Activated naive CD8-positive, alpha-beta T cell treated with anti-CD3 and anti-CD28 coated beads, Interleukin-2, amount 50 U/mL, for 24 hours (primary cell): Measurements from ENCODE around the gene RBPJ.
A peak's percentile ranks its signal among the peaks of the same experiment; 100 is the strongest.
"Not testable (repeated sequence)": the region's sequence is repeated elsewhere in the genome, so short reads cannot be mapped to it uniquely, and the experiment has no call there.

ENCODE experiments used
- ATAC-seq: fragments of 150-1000 bp; cut with Tn5 transposase; one replicate; pipeline ENCODE4 v1.10.0; 2021
- DNase-seq: peaks from one replicate; pipeline ENCODE4 v3.0.0; 2021
- H3K27ac Mint-ChIP-seq: one replicate; pipeline ENCODE4 v1.8.0; 2021; ENCODE audit warnings: mild to moderate bottlenecking, mixed read lengths
- H3K27me3 Mint-ChIP-seq: one replicate; pipeline ENCODE4 v1.8.0; 2021; ENCODE audit warnings: mixed read lengths
- H3K36me3 Mint-ChIP-seq: one replicate; pipeline ENCODE4 v1.8.0; 2021; ENCODE audit warnings: low read depth, mixed read lengths
- H3K4me1 Mint-ChIP-seq: one replicate; pipeline ENCODE4 v1.8.0; 2021; ENCODE audit warnings: mixed read lengths
- H3K4me3 Mint-ChIP-seq: one replicate; pipeline ENCODE4 v1.8.0; 2021; ENCODE audit warnings: mild to moderate bottlenecking, moderate library complexity, mixed read lengths
- H3K9me3 Mint-ChIP-seq: one replicate; pipeline ENCODE4 v1.8.0; 2021; ENCODE audit warnings: mixed read lengths

Gene RBPJ

GRCh38 chr4:26402017-26402416, 81.2 kb downstream of the RBPJ start:
- not testable (repeated sequence) for ATAC-seq, DNase-seq, H3K4me1 Mint-ChIP-seq, H3K4me3 Mint-ChIP-seq, H3K27ac Mint-ChIP-seq, H3K27me3 Mint-ChIP-seq
- Mint-ChIP-seq H3K36me3 (peaks cover 48% of the 10 kb centered on the region), H3K9me3 (peaks cover 15% of the 10 kb centered on the region)

- no peak for DNase-seq
- Mint-ChIP-seq H3K9me3 (peaks cover 15% of the 10 kb centered on the region), H3K27me3 (no peaks in the 10 kb centered on the region), H3K4me3 (no peak overlapping the region), H3K27ac (no peak overlapping the region), H3K4me1 (peaks cover 10% of the 10 kb centered on the region), H3K36me3 (peaks cover 52% of the 10 kb centered on the region)
- no peak for ATAC-seq
These were observed 81.6 kb downstream of the RBPJ start for GRCh38 chr4:26402458-26402857.

DNA sequence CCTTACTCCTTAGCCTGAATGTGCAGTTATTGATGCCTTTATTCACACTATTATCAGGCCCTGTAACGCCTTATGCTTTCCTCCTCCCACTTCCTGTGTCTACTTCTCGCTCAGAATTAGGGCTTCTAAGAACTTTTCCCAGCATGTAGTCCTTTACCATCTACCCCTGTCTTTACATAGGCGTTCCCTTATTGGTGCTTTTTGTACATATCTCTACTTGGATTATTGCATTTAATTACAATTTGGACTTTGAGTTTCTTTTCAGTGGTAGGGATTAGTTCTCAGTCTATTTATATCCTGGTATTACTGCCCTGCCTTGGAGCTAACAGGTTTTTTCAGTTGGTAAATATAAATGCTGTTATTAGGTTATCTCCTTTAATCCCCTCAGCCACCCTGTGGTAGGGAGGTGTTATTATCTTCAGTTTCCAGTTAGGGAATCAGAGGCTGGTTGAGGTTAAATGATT, 84.0 kb downstream of the RBPJ start:
- Mint-ChIP-seq H3K4me3 (no peak overlapping the region), H3K27ac (no peak overlapping the region), H3K9me3 (peaks cover 15% of the 10 kb centered on the region), H3K27me3 (no peaks in the 10 kb centered on the region), H3K4me1 (peaks cover 10% of the 10 kb centered on the region), H3K36me3 (peaks cover 51% of the 10 kb centered on the region)
- ATAC-seq (no peak), DNase-seq (no peak)

GRCh38 chr4:26406346-26406975, 85.6 kb downstream of the RBPJ start:
- Mint-ChIP-seq H3K9me3 (peaks cover 15% of the 10 kb centered on the region), H3K36me3 (peaks cover 51% of the 10 kb centered on the region), H3K4me3 (no peak overlapping the region), H3K27ac (peak overlapping the region; percentile 44), H3K27me3 (no peaks in the 10 kb centered on the region), H3K4me1 (peaks cover 10% of the 10 kb centered on the region)
- ATAC-seq (no peak), DNase-seq (no peak)

- no peak overlapping the region for H3K27ac Mint-ChIP-seq
- DNase-seq (no peak), ATAC-seq (no peak)
- no peak overlapping the region for H3K4me3 Mint-ChIP-seq
- peaks cover 5% of the 10 kb centered on the region for H3K4me1 Mint-ChIP-seq
- peaks cover 15% of the 10 kb centered on the region for H3K9me3 Mint-ChIP-seq
- H3K27me3 Mint-ChIP-seq = no peaks in the 10 kb centered on the region
- peaks cover 46% of the 10 kb centered on the region for H3K36me3 Mint-ChIP-seq
These were observed 86.7 kb downstream of the RBPJ start for GRCh38 chr4:26407476-26407875.

- Mint-ChIP-seq H3K4me3 (no peak overlapping the region), H3K27ac (no peak overlapping the region), H3K27me3 (no peaks in the 10 kb centered on the region), H3K36me3 (peaks cover 33% of the 10 kb centered on the region), H3K4me1 (no peaks in the 10 kb centered on the region), H3K9me3 (peaks cover 9% of the 10 kb centered on the region)
- ATAC-seq (no peak), DNase-seq (no peak)
These were observed 89.8 kb downstream of the RBPJ start for GRCh38 chr4:26410385-26411293.

DNA sequence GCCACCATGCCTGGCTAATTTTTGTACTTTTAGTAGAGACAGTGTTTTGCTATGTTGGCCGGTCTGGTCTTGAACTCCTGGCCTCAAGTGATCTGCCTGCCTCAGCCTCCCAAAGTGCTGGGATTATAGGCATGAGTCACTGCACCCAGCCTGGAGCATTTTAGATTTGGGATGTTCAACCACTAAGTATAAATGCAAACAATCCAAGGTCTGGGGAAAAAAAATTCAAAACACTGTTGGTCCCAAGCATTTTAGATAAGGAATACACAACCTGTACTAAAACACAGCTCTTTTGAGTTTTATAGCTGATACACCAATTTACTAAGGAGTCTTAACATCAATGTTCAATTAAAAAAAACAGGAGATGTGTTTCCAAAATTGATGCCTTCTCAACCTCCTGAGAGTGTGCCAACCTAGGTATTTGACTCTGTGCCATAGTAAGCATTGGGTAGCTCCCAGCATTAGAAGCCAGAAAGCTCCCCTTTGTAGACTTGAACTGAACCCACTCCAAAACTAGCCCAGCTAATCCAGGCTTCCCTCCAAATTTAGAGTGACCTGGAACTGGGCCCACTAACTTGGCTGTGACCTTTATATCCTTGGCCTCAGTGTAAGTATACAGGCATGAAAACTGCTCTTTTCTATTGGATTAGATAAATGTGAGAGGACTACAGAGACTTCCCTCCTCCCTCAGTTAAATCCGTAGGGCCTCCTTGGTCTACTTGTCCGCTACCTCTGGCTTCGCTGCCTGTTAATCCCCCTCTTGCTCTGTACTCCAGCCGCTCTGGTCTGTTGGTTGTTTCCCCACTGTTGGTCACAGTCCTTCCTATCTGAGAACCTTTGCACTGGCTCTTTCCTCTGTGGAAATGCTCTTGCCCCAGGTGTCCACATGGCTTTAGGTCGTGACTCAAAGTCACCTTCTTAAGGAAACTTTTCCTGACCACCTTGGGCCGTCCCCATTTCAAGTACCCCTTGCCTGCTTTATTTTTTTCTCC, 91.9 kb downstream of the RBPJ start:
- DNase-seq = no peak
- Mint-ChIP-seq H3K4me3 (no peak overlapping the region), H3K4me1 (no peaks in the 10 kb centered on the region), H3K36me3 (peaks cover 20% of the 10 kb centered on the region), H3K27ac (no peak overlapping the region), H3K9me3 (no peaks in the 10 kb centered on the region), H3K27me3 (no peaks in the 10 kb centered on the region)
- ATAC-seq = no peak

DNA sequence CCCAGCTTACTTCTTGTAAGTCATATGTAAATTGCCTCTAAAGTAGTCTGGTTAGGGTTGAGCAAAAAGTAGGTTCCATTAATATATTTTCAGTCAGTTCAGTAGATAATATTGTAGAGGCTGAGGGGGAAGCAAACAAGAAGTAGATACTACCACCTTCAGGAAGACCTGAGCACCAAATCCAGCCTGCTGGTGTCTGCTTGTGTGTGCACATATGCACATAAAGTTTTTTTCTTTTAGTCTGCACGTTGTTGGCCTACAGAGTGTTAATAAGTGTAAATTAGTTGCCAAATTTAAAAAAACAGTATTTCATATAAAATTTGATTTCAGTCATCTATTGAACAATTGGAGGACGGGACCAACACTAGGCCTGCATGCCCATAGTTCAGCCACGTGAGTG, 92.8 kb downstream of the RBPJ start:
- Mint-ChIP-seq H3K27ac (no peak overlapping the region), H3K9me3 (no peaks in the 10 kb centered on the region), H3K4me3 (no peak overlapping the region), H3K27me3 (no peaks in the 10 kb centered on the region), H3K4me1 (no peaks in the 10 kb centered on the region), H3K36me3 (peaks cover 23% of the 10 kb centered on the region)
- no peak for DNase-seq
- ATAC-seq = no peak

- ATAC-seq (no peak), DNase-seq (no peak)
- H3K27ac Mint-ChIP-seq = peak overlapping the region; percentile 8
- no peak overlapping the region for H3K4me3 Mint-ChIP-seq
- no peaks in the 10 kb centered on the region for H3K9me3 Mint-ChIP-seq
- no peaks in the 10 kb centered on the region for H3K27me3 Mint-ChIP-seq
- peaks cover 52% of the 10 kb centered on the region for H3K36me3 Mint-ChIP-seq
- no peaks in the 10 kb centered on the region for H3K4me1 Mint-ChIP-seq
These were observed 97.3 kb downstream of the RBPJ start for GRCh38 chr4:26418107-26418506.

GRCh38 chr4:26418850-26419249, 98.0 kb downstream of the RBPJ start:
- Mint-ChIP-seq H3K27ac (no peak overlapping the region), H3K27me3 (no peaks in the 10 kb centered on the region), H3K9me3 (no peaks in the 10 kb centered on the region), H3K36me3 (peaks cover 55% of the 10 kb centered on the region), H3K4me3 (no peak overlapping the region), H3K4me1 (no peaks in the 10 kb centered on the region)
- DNase-seq (no peak), ATAC-seq (no peak)

- Mint-ChIP-seq H3K27me3 (no peaks in the 10 kb centered on the region), H3K9me3 (no peaks in the 10 kb centered on the region), H3K36me3 (peaks cover 52% of the 10 kb centered on the region), H3K4me3 (no peak overlapping the region), H3K4me1 (no peaks in the 10 kb centered on the region), H3K27ac (no peak overlapping the region)
- DNase-seq (no peak), ATAC-seq (no peak)
These were observed 99.6 kb downstream of the RBPJ start for GRCh38 chr4:26420438-26420837.

GRCh38 chr4:26420913-26421312, 100.1 kb downstream of the RBPJ start:
- ATAC-seq = no peak
- no peaks in the 10 kb centered on the region for H3K4me1 Mint-ChIP-seq
- H3K36me3 Mint-ChIP-seq = peaks cover 55% of the 10 kb centered on the region
- no peaks in the 10 kb centered on the region for H3K27me3 Mint-ChIP-seq
- no peaks in the 10 kb centered on the region for H3K9me3 Mint-ChIP-seq
- no peak for DNase-seq
- H3K4me3 Mint-ChIP-seq = no peak overlapping the region
- H3K27ac Mint-ChIP-seq = no peak overlapping the region

GRCh38 chr4:26424153-26424552, 103.3 kb downstream of the RBPJ start:
- no peak for ATAC-seq

DNA sequence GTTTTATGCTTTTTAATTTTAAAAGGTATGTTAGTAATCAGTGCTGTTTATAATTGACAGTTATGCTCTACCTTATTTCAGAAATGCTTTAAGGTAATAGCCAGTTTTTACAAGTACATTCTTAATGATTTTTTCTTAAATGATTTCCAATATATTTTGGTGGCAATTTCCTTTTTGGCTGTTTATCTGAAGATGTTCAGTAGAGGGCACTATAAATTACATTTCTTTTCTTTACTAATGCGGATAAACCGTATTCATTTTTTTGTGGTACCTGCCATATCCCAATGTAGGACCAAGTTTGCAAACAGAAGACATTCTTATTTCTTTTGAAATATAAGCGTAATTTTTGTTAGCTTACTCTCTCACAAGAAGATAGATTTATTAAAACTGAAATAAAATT, 104.0 kb downstream of the RBPJ start:
- H3K4me3 Mint-ChIP-seq = no peak overlapping the region
- DNase-seq = no peak
- H3K9me3 Mint-ChIP-seq = no peaks in the 10 kb centered on the region
- ATAC-seq = no peak
- peaks cover 2% of the 10 kb centered on the region for H3K4me1 Mint-ChIP-seq
- no peak overlapping the region for H3K27ac Mint-ChIP-seq
- H3K36me3 Mint-ChIP-seq = peaks cover 67% of the 10 kb centered on the region
- H3K27me3 Mint-ChIP-seq = no peaks in the 10 kb centered on the region

More at GRCh38 chr4:26424153-26424552, 103.3 kb downstream of the RBPJ start:
- no peak for DNase-seq
- H3K9me3 Mint-ChIP-seq = no peaks in the 10 kb centered on the region
- H3K36me3 Mint-ChIP-seq = peaks cover 62% of the 10 kb centered on the region
- no peak overlapping the region for H3K4me3 Mint-ChIP-seq
- no peak overlapping the region for H3K27ac Mint-ChIP-seq
- peaks cover 2% of the 10 kb centered on the region for H3K4me1 Mint-ChIP-seq
- no peaks in the 10 kb centered on the region for H3K27me3 Mint-ChIP-seq
